Glomerular endothelial cell (primary cell): ENCODE results near the gene HYAL3. TPM values are rescaled to one million over a fixed set of nuclear protein-coding genes. Genes with fewer than 3 reads are reported as not detected.

Source experiments
- DNase-seq: peaks from one replicate; pipeline ENCODE4 v3.0.0-alpha.2; 2011; ENCODE audit warnings: low read depth, low spot score; ENCODE audit errors: extremely low read depth
- total RNA-seq: library from RNA; depleted of rRNA; stranded (reverse); fragments of >200 nt; gene quantifications from 2 replicates; pipeline ENCODE4 v1.2.3, GENCODE V29; 2015

Gene HYAL3
- 7.6 and 18.4 TPM in 2 replicates for total RNA-seq

GRCh38 chr3:50298836-50299637, at the start of gene HYAL3, which contains the start of gene NAA80:
TSS of gene HYAL3 (minus strand) at chr3:50299405. CDS start at chr3:50295602, 3,803 bp downstream.
TSS of gene NAA80 (minus strand) at chr3:50299405. CDS start at chr3:50297463, 1,942 bp downstream.
- peak; percentile 94 for DNase-seq

- no peak for DNase-seq
These were observed 48.1 kb upstream of the HYAL3 start for GRCh38 chr3:50347187-50347813.

GRCh38 chr3:50345586-50346234, 46.5 kb upstream of the HYAL3 start, which contains the start of gene ZMYND10:
TSS of gene ZMYND10 (minus strand) at chr3:50345732. CDS start at chr3:50345579, 153 bp downstream.
- no peak for DNase-seq

- no peak for DNase-seq
These were observed 45.8 kb upstream of the HYAL3 start for GRCh38 chr3:50345008-50345407.

GRCh38 chr3:50342813-50343633, 43.8 kb upstream of the HYAL3 start:
- DNase-seq = no peak

- no peak for DNase-seq
These were observed 42.9 kb upstream of the HYAL3 start for GRCh38 chr3:50341996-50342650.

GRCh38 chr3:50341537-50341936, 42.3 kb upstream of the HYAL3 start:
- DNase-seq = no peak

GRCh38 chr3:50340448-50341329, 41.5 kb upstream of the HYAL3 start, which contains the start of gene RASSF1:
TSS of gene RASSF1 (minus strand) at chr3:50340836. CDS start at chr3:50340805, 31 bp downstream.
- DNase-seq = no peak

GRCh38 chr3:50340147-50340447, 40.9 kb upstream of the HYAL3 start:
- no peak for DNase-seq

GRCh38 chr3:50339485-50340146, 40.4 kb upstream of the HYAL3 start:
- no peak for DNase-seq

GRCh38 chr3:50338965-50339364, 39.8 kb upstream of the HYAL3 start:
- no peak for DNase-seq

- DNase-seq = no peak
These were observed 38.1 kb upstream of the HYAL3 start for GRCh38 chr3:50337175-50337861.

- no peak for DNase-seq
These were observed 37.4 kb upstream of the HYAL3 start for GRCh38 chr3:50336452-50337174.

- DNase-seq = no peak
These were observed 35.3 kb upstream of the HYAL3 start for GRCh38 chr3:50334339-50335075.

GRCh38 chr3:50333744-50334328, 34.6 kb upstream of the HYAL3 start:
- DNase-seq = no peak

GRCh38 chr3:50331364-50331907, 32.2 kb upstream of the HYAL3 start:
- no peak for DNase-seq
